ENCODE data around the gene OPCML. TPM values are rescaled to one million over a fixed set of nuclear protein-coding genes. Genes with fewer than 3 reads are reported as not detected.
A peak's percentile ranks its signal among the peaks of the same experiment; 100 is the strongest.

OPCML gene
- total and polyA plus RNA-seq, 12 donors, result under 0.01 to 1.2 (median 0.39) TPM

DNA sequence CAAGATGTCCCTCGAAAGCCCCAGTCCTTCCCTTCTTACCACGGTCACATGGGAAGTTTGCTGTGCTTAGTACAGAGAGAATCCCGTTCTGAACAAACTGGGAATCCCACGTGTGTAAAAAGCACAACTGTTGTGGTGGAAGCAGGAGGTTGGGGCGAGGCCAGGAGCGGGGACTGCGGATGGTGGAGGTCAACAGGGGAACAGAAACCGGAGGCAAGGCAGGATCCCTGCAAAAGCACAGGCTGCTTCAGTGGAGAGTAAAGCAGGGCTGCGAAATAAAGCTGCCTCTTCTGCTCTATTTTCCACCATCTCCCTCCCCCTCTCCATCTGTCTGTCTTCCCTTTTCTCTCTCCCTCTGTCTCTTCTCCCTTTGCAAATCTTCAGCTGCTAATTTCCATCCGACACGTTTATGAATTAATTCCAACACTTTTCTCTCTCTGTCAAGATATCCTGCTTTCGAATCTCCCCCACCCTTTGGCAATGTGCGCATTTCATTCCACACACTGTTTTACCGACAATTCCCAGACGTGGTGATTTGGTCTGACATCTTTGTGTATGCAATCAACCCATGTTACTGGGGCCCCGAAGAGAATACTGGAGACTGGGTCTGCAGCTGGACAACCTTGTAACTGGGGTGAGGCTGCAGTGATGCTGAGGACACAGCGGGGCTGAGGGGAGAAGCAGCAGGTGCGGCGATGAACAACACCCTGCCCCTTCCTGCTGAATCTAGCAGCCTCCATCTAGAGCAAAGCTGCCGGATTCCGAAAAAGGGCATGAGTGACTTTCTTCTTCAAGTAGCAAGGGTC is 571.8 kb downstream of the OPCML start:
- whole genome bisulfite sequencing, 2 donors, result 57% methylated on average over 21 of the region's 21 CpGs
- peak in 1 of 2 donors; percentile 4 for DNase-seq
- TF ChIP-seq, protein P1, sequence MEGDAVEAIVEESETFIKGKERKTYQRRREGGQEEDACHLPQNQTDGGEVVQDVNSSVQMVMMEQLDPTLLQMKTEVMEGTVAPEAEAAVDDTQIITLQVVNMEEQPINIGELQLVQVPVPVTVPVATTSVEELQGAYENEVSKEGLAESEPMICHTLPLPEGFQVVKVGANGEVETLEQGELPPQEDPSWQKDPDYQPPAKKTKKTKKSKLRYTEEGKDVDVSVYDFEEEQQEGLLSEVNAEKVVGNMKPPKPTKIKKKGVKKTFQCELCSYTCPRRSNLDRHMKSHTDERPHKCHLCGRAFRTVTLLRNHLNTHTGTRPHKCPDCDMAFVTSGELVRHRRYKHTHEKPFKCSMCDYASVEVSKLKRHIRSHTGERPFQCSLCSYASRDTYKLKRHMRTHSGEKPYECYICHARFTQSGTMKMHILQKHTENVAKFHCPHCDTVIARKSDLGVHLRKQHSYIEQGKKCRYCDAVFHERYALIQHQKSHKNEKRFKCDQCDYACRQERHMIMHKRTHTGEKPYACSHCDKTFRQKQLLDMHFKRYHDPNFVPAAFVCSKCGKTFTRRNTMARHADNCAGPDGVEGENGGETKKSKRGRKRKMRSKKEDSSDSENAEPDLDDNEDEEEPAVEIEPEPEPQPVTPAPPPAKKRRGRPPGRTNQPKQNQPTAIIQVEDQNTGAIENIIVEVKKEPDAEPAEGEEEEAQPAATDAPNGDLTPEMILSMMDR (IDR thresholded peaks at IDR 0.05), result no peak
- Histone ChIP-seq H3K27ac (no peak overlapping the region), H3K4me3 (no peak overlapping the region), H3K4me1 (no peaks in the 10 kb centered on the region), H3K36me3 (no peaks in the 10 kb centered on the region), H3K9me3 (peaks cover 0 to 9% (median 0%) of the 10 kb centered on the region in 11 donors), H3K27me3 (peaks cover 0 to 32% (median 16%) of the 10 kb centered on the region in 7 donors)
- intact Hi-C loops (cut with DNase I), result no loop called here
- peak in 1 of 8 donors; percentile 31 for ATAC-seq

- no peak overlapping the region for H3K4me3 ChIP-seq
- peaks cover 0 to 36% (median 16%) of the 10 kb centered on the region in 7 donors for H3K27me3 ChIP-seq
- 46 to 60% methylated on average over 3 of the region's 3 CpGs for WGBS, 2 donors
- ATAC-seq (no peak), DNase-seq (no peak)
- no peak overlapping the region for H3K27ac ChIP-seq
- TF ChIP-seq, protein P1 (IDR thresholded peaks at IDR 0.05), result no peak
- peaks cover 0 to 3% (median 0%) of the 10 kb centered on the region in 11 donors for H3K9me3 ChIP-seq
- no peaks in the 10 kb centered on the region for H3K4me1 ChIP-seq
- H3K36me3 ChIP-seq, result no peaks in the 10 kb centered on the region
- intact Hi-C loops (cut with DNase I), result no loop called here
Observed at GRCh38 chr11:132959693-132960092, 572.6 kb downstream of the OPCML start.

- H3K4me1 ChIP-seq, result no peaks in the 10 kb centered on the region
- intact Hi-C loops (cut with DNase I), result no loop called here
- DNase-seq (no peak), ATAC-seq (no peak)
- H3K4me3 ChIP-seq, result no peak overlapping the region
- no peaks in the 10 kb centered on the region for H3K9me3 ChIP-seq
- H3K27ac ChIP-seq, result no peak overlapping the region
- WGBS, 2 donors, result 88 to 90% methylated on average over 2 of the region's 2 CpGs
- H3K27me3 ChIP-seq, result peaks cover 0 to 30% (median 13%) of the 10 kb centered on the region in 7 donors
- no peaks in the 10 kb centered on the region for H3K36me3 ChIP-seq
- TF ChIP-seq, protein P1 (IDR thresholded peaks at IDR 0.05), result no peak
Observed at GRCh38 chr11:132957881-132958280, 574.4 kb downstream of the OPCML start.

DNA sequence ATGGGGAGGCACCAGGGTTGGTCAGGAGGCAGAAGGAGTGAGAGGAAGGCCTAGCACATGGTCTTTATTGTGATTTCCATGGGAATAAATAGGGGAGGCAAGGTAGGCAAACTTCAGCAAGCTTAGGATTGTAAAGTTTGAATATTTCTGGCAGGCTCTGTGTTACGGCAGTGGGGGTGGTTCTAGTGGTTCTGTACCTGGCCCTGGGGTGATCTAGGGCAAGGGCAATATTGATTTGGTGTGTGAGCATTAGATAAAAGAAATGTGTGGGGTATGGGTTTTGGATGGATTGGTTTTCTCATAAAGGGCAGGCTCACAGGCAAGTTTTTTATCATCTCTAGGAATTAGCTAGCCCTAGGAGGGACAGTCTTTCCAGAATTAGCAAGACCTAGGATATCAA is 584.0 kb downstream of the OPCML start:
- H3K4me3 ChIP-seq, result no peak overlapping the region
- no peaks in the 10 kb centered on the region for H3K36me3 ChIP-seq
- peaks cover 0 to 7% (median 4%) of the 10 kb centered on the region in 9 donors for H3K4me1 ChIP-seq
- intact Hi-C loops (cut with DNase I), result loop anchor here in 3 of 10 donors (10.0 kb wide), 3 partner anchors 473 to 1883 kb away; no protein-coding TSS in a partner anchor
- DNase-seq, result no peak
- H3K27ac ChIP-seq, result no peak overlapping the region
- peaks cover 0 to 10% (median 0%) of the 10 kb centered on the region in 11 donors for H3K9me3 ChIP-seq
- peaks cover 8 to 35% (median 32%) of the 10 kb centered on the region in 7 donors for H3K27me3 ChIP-seq
- TF ChIP-seq, protein P1 (IDR thresholded peaks at IDR 0.05), result no peak
- 92 to 98% methylated on average over 1 of the region's 1 CpG for WGBS, 2 donors
- no peak for ATAC-seq
